ENCODE data around the gene AADACL4.

GRCh38 chr1:12613180-12613579 lies 30.7 kb upstream of the AADACL4 start:
- TF ChIP-seq REST (IDR thresholded peaks at IDR 0.05; ENCODE audit: insufficient read depth in 1 of 2, low read depth in 2 of 2, low read length in 1 of 2) (no peak), CTCF (IDR thresholded peaks at IDR 0.05) (no peak), POLR2AphosphoS5 (IDR thresholded peaks at IDR 0.05; ENCODE audit: low read depth, low read length) (no peak), SIN3A (IDR thresholded peaks at IDR 0.05; ENCODE audit: borderline replicate concordance, insufficient read depth, low read depth, low read length) (no peak), TCF7L2 (IDR thresholded peaks at IDR 0.05; ENCODE audit: low read depth, low read length) (no peak)

Data from Panc1 (cell line).